ENCODE measurements around the gene ZNF512. TPM values are rescaled to one million over a fixed set of nuclear protein-coding genes. Genes with fewer than 3 reads are reported as not detected.

Gene ZNF512
- total RNA-seq, 2 donors from 2014 or later = 23.2 to 26.8 TPM

Other genes with a start within 250 kb of the ZNF512 start
- gene GTF3C2, start 226.3 kb upstream of the ZNF512 start, total RNA-seq = 10 to 100 TPM; 56.6 to 58.7 TPM
- 10 to 100 TPM; 30.0 to 42.7 TPM for gene EIF2B4, start 212.7 kb upstream of the ZNF512 start, total RNA-seq
- gene SNX17, start 212.4 kb upstream of the ZNF512 start, total RNA-seq = 10 to 100 TPM; 66.1 to 70.7 TPM
- gene ZNF513, start 202.3 kb upstream of the ZNF512 start, total RNA-seq = 10 to 100 TPM; 15.7 to 15.9 TPM
- 100 to 1,000 TPM; 122 to 132 TPM for gene PPM1G, start 173.5 kb upstream of the ZNF512 start, total RNA-seq
- gene NRBP1, start 154.4 kb upstream of the ZNF512 start, total RNA-seq = 10 to 100 TPM; 79.7 to 96.3 TPM
- 10 to 100 TPM; 13.4 to 14.6 TPM for gene KRTCAP3, start 140.7 kb upstream of the ZNF512 start, total RNA-seq
- gene IFT172, start 93.3 kb upstream of the ZNF512 start, total RNA-seq = 10 to 100 TPM; 11.7 to 13.0 TPM
- under 1 TPM; 0.19 to 0.24 TPM for gene FNDC4, start 87.8 kb upstream of the ZNF512 start, total RNA-seq
- not detected for gene GCKR, start 86.2 kb upstream of the ZNF512 start, total RNA-seq
- under 1 TPM in 1 of 2 donors, not detected in 1; 0.28 TPM for gene CCDC121, start 46.0 kb downstream of the ZNF512 start, total RNA-seq
- gene GPN1, start 46.0 kb downstream of the ZNF512 start, total RNA-seq = 10 to 100 TPM; 43.6 to 45.9 TPM
- 10 to 100 TPM; 45.0 to 48.9 TPM for gene SUPT7L, start 80.6 kb downstream of the ZNF512 start, total RNA-seq
- 10 to 100 TPM; 32.3 to 33.8 TPM for gene SLC4A1AP, start 80.8 kb downstream of the ZNF512 start, total RNA-seq
- 10 to 100 TPM; 61.3 to 68.1 TPM for gene MRPL33, start 188.7 kb downstream of the ZNF512 start, total RNA-seq